GM12875 (cell line): ENCODE measurements around the gene COL26A1.

ENCODE experiments used
- H3K4me3 ChIP-seq: one replicate; pipeline ENCODE4 v1.5.1; 2011; ENCODE audit warnings: low read depth, low read length, control low read depth
- TF ChIP-seq, protein P1 (sequence below): IDR thresholded peaks from 2 replicates; pipeline ENCODE4 v1.5.1; 2011; ENCODE audit warnings: low read depth, mild to moderate bottlenecking, control low read depth, inconsistent platforms, low read length, moderate library complexity, borderline replicate concordance; ENCODE audit not compliant: insufficient read depth

The COL26A1 gene

DNA sequence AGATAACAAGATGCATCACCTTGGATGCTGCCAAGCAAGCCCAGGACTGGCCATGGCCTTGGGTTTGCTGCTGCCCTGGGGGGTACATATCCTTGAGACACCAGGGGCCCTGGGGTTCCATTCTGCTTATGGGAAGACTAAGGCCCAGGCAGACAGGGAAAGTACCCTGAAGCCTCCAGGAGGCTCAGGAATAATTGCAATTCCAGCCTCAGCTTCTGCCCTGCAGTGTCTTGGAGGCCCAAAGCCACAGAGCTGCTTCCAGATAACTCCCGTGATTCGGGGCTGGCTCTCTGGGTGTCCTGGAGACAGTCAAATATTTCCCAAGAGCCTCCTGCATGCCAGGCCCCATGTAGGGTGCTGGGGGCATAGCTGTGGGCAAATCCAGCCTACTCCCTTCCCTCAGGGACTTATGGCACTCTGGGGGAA is 243.8 kb downstream of the COL26A1 start:
- TF ChIP-seq, protein P1, sequence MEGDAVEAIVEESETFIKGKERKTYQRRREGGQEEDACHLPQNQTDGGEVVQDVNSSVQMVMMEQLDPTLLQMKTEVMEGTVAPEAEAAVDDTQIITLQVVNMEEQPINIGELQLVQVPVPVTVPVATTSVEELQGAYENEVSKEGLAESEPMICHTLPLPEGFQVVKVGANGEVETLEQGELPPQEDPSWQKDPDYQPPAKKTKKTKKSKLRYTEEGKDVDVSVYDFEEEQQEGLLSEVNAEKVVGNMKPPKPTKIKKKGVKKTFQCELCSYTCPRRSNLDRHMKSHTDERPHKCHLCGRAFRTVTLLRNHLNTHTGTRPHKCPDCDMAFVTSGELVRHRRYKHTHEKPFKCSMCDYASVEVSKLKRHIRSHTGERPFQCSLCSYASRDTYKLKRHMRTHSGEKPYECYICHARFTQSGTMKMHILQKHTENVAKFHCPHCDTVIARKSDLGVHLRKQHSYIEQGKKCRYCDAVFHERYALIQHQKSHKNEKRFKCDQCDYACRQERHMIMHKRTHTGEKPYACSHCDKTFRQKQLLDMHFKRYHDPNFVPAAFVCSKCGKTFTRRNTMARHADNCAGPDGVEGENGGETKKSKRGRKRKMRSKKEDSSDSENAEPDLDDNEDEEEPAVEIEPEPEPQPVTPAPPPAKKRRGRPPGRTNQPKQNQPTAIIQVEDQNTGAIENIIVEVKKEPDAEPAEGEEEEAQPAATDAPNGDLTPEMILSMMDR: no peak
- H3K4me3 ChIP-seq: no peak overlapping the region
